Stimulated activated CD8-positive, alpha-beta memory T cell treated with anti-CD3 and anti-CD28 coated beads, Interleukin-2, amount 100 ng/mL, for 1 hour (primary cell): ENCODE data around the gene DNAI1.

ENCODE experiments used
- DNase-seq, 2 donors: peaks; one replicate each; pipeline ENCODE4 v3.0.0-alpha.2; 2020; ENCODE audit warnings: low read depth in 2 of 2

The DNAI1 gene

DNA sequence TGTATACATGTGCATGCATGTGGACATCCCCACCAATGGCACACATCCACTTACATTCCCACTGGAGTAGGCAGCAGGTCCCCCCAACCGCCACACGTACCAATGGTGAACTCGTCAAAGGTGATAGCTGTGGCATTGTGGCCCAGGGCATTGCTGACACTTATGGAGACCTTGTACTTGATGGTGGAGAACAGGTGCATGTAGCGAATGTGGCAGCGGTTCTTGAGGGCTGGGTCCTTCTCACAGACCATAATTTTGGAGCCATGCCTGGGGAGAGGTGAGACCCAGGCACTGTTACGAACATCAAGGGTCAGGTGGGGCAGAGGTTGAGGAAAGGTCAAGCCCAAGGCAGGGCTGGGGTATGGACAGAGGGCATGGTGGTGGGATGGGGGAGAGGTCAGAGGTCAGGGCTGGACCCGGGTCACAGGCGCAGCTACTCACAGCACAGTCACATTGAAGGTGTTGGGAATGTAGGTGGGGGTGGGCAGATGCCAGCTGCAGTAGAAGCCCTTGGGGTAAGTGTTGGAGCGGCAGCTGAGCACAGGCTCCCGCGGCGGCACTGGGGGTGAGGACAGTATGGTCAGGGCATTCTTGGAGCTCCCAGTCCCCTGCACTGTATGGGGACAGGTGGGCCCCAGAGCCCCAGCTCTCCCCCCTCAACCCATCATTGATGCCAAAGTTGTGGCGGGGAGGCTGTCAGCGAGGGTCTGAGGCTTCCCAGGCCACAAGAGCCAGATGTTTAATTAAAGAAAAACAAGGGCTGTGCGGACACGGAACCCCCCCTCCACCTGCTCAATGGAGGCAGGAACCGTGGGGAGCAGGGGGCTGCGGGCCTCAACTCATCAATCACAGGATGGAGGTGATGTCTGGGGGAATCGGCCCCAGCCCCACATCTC is 99.1 kb downstream of the DNAI1 start:
- no peak for DNase-seq

DNA sequence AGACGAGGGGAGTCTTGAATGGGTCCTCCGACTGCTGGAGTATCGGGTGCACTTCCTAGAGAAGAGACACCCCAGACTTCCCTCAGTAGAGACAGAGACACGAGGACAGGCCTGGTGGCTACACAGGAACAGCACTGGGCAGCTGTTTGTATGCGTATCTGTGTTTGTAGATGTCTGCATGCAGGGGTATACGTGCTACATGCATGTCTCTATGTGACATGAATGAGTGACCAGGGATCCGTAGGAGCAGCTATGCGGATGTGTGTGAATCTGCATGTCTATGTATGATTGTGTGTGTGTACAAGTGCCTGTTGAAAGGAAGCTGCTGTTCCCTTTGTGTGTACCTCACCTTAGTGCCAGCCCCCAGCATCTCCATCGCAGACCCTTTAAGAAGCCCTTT is 99.8 kb downstream of the DNAI1 start:
- DNase-seq, result no peak

DNA sequence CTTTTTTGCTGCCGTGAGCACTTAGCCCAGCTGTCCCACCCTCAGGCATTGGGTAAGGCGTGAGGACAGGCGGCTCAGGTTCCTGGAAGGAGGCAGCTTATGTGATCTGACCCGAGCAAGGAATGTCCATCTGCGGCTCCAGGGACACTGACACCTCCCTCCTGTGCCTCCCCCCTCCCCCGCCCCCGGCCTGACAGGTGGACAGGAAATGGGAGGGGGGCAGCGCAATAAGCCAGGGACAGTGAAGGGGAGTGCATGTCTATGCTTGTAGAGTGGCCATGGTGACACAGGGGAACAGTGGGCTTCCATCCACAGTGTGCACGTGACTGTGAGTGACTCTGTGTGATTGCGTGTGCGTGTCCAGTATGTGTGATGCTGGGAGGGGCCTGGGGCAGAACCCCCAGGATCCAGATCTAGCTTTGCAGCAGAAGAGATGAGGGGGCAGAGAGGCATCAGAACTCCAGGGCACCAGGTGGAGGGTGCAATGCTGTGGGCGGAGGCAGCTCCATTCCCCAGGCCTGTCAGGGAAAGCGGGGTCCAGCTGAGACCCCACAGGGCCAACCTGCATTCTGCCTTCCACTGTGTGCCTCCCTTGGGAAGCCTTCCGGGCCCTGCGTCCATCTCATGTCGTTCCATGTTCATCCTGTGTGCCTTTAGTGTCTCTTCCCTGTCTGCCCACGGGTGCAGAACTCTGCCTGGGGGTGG is 100.5 kb downstream of the DNAI1 start:
- no peak for DNase-seq

DNA sequence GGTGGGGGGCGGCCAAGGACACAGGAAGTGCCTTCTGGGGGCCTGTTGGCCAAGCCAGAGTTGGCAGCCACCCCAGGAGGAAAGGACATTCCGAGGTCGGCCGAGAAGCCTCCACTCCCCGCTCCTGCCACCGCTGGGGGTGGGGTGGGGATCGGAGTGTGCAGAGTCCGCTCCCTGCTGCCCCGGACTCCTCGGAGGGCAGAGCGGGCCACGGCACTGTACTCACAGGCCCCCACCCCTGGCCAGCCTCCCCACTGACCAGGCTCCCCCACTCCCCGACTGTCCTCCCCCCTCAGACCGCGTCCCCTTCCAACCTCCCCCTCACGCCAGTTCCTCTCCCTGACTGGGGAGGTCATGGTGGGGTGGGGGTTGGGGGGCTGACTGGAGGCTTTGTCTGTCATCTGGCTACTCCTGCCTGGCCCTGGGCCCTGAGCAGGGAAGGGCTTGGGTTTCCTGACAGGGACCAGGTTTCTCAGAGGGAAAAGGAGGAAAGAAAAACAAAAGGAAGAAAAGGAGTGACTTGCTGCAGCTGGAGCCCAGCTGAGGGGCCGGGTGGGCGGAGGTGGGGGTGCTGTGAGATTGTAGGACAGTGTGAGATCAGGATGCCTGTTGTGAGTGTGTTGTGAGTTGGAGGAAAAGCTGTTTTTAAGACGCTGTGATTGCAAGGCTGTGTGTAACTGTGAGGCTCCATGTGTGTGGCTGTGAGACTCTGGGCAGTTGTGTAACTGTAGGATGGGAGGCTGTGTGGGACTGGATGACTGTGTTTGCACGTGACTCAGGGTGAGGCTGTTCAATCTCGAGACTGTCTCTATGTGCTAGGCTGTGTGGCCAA is 101.2 kb downstream of the DNAI1 start:
- no peak for DNase-seq

DNA sequence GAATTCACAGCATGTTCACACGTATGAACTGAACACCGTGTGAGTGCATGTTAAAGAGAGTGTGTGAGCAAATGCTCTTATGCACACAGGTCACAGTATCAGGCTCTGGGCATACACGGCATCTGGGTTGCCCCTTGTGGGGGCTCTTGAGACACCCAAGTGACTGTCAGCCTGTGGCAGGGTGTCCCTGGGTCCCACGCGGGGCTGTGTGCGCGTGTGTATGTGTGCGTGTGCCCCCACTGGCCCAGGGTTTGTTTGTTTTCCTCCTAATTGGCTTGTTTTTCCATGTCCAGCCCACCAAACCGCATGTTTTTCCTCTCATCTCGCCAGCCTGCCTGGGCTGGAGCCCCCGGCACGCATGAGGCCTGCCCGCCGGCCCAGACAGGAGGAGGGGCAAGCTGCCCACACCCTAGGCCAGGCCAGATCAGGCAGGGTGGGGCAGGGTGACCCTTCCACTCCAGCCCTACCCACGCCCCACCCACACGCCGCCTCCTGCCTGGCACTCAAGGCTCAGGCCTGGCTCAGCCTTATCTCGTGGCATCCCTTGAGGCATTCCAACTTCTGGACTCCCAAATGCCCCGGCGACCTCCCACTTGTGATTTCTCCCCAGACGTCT is 102.1 kb downstream of the DNAI1 start:
- no peak for DNase-seq

DNA sequence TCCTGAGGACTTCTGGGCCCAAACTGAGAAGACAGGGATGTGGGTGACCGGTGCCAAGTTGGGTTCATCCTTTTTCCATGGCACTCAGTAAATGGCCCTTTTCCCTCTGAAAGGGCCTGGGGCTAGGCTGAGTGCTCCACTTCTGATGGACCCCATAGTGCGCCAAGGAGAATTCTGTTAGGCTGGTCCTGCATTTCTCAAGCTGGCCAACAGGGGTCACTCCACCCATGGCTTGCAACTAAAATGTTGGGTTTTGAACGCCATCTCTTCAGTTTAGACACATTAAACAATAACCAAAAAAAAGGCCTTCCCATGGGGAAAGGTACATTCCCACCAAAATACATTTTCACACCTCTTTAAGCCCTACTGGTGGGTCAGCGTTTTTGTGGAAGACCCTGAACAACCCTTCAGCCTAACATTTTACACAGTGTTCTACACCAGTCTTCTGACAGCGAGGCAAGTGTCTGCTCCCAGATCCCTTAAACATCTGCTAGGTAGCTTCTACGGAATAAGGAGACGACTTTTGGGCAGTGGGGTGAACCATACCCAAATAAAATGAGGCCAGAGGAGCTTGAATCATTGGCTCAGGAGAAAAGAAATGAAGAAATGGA is 103.6 kb downstream of the DNAI1 start:
- no peak for DNase-seq

DNA sequence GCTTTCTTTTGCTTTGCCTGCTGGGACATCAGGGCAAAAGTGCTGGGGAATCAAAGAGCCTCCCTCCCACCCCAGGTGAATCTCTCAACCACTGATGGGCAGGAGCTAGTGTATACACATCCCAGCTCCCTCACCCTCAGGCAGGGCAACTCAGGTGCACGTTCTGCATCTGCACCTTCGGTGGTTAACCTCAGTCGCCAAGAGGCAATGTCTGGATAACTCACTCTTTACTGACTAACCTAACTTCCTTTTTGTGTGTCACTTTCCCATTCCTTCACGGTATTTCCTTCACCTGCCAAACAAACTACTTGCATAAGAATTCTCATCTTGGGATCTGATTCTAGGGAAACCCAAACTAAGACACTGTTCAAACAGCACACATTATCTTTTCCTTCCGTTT is 104.7 kb downstream of the DNAI1 start:
- DNase-seq, result no peak

DNA sequence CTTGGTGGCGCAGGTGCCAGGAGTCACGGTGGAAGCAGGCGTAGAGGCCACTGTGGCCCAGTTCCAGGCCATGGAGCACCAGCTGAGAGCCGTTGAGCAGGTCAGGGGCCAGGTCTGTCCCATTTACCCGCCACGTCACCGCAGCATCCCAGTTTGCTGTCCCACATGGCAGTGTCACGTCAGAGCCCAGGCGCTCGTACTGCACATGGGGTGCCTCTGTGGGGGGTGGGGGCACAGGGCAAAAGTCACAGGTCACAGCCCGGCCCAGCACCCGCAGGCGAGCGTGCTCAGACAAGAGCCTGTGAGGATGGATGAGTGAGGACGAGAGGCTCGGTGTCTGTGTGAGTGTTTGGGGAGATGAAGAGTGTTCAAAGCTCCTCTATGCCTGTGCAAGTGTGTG is 106.0 kb downstream of the DNAI1 start:
- DNase-seq, result no peak

DNA sequence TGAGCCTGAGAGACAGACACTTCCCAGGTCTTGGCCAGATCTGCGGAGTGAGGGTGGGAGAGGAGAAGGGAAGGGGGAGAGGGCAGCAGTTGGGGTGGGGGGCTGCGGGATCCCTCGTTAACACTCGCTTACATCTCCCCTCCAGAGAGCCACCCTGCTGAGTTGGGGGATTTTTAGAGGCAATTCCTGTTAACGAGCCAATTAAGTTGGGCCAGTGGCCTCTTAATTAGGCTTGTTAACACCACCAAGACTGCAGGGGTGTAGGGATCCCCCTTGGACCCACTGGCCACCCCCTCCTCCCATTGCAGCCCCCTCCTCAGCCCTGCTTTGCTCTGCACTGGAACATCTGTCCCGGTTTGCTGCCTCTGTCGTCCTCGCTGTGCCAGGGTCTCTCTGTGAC is 107.3 kb downstream of the DNAI1 start:
- DNase-seq, result no peak

DNA sequence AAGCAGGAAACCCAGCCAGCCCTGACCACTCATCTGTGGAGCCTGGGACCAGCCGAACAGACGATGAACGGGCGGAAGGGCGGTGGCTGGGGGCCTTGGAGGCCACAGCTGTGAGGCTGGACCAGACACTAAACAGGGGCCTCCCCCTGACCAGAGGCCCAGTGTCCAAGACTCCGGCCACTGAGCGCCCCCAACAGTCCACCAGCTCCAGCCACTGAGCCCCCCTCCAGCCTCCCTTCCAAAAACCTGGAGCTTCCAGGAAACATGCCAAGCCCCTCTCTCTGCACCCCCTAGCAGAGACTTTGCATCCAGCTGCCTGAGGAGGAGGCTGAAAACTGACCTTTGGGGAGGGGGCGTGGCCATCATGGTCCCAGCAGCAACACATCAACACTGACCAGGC is 107.7 kb downstream of the DNAI1 start:
- no peak for DNase-seq

DNA sequence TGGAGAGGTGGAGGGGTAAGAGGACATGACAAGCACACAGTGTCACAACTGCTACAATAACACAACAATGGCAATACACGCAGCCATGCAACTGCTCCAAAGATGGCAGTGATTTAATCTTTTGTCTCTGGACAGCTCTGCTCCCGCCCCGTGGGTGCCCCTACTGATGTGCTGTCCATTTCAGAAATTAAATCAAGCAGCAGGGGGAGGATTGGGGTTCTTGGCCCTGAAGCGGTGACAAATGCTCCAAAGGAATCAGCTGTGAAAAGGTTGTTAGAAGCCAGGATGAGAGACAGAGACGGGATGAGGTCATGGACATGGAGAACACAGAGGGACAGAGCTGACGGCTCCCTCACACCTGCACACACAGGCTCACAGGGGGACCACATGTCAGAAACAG is 108.4 kb downstream of the DNAI1 start:
- DNase-seq, result no peak

DNA sequence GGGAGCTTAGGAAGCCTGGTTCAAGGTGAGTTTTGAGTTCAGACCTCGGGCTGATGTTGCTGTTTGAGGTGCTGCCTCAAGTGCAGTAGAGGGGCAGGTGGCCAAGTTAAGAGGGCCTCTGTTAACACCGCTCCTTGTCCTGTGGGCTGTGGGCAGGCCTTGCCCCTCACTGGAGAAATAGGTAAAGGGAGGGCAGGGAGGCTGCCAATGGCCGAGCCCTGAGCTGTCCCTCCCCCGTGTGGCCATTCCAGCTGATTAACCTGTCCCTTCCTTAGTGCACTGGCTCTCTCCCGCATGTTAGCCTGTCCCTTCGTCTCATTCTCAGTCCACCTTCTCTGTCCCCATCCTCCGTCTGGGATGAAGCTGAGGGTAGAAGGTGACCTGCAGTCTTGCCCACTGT is 109.5 kb downstream of the DNAI1 start:
- DNase-seq, result no peak

DNA sequence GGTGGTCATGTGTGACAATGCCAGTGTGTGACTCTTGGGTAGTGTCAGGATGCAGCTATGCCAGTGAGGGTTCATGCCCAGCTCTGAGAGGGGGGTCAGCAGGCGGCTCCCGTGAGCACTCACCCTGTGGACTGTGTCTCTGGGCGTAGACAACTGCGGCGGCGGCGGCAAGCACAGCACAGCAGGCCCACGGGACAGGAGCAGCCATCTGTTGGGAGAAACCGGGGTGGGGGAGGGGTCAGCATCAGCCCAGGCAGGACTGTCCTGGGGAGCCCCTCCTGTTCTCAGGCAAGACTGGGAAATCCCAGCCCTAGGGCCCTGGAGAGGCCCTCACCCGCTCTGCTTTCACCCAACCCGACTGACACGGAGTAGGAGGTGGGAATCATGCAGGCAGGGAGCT is 110.2 kb downstream of the DNAI1 start:
- DNase-seq, result no peak

DNA sequence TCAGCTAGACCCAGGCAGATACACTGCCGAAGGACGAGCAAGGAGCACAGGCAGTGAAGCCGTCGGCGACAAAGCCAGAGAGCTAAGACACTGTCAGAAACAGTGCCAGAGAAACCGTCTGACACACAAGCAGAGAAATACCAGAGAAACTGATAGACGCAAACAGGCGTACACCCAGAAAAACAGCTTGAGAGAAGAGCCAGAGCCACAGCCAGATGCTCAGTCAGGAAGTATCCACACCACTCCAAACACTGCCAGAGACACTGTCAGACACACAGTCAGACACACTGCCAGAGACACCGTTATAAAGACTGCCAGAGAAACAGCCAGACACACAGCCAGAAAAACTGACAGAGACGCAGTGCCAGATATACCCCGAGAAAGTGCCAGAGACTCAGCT is 111.8 kb downstream of the DNAI1 start:
- DNase-seq, result no peak
